ENCODE results near the gene ANKRD24.
"Not testable (repeated sequence)": the region's sequence is repeated elsewhere in the genome, so short reads cannot be mapped to it uniquely, and the experiment has no call there.

Gene ANKRD24

DNA sequence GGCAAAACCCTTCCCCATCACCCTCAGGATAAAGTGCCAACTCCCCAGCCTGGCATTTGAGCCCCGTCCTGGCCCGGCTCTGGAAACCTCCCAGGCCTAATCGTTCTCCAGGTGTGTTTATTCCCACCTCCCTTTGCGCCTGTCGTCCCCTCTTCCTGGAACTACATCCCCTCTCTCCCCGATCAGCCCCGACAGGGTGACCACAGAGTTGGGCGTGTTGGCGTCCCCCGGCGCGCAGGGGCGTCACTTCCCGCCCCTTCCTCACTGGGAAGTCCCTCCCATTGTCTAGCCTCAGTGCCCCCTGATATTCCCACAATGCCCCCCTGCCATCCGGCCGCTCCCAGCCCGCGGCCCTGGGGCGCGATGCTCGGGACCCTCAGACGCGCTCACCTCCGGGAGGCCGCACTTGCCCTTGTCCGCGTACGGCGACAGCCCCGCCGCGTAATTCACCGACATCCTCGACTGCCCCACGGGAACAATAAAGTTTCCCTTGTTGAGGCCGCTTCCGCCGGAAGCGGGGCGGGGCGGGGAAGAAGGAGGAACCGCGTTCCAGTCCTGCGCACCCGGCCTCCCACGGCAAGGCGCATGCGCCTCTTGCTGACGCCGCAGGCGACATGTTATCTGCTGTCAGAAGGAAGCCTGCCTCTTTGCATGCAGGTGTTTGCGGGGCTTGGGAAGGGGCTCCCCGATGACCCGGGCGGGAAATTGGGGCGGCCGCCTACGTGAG, at the start of gene ANKRD24, which contains the start of gene SIRT6:
Gene ANKRD24, plus strand, starts transcription at position 606 of the 727 bp plus-strand sequence. CDS start 3,737 bp downstream, outside the sequence.
Gene SIRT6, minus strand, starts transcription at position 480 of the 727 bp plus-strand sequence. Its CDS starts 24 bp downstream, at position 456.
- FAIRE-seq: no peak
- DNase-seq (ENCODE audit: insufficient read length, low spot score): peak; percentile 97
- TF ChIP-seq, protein P1, sequence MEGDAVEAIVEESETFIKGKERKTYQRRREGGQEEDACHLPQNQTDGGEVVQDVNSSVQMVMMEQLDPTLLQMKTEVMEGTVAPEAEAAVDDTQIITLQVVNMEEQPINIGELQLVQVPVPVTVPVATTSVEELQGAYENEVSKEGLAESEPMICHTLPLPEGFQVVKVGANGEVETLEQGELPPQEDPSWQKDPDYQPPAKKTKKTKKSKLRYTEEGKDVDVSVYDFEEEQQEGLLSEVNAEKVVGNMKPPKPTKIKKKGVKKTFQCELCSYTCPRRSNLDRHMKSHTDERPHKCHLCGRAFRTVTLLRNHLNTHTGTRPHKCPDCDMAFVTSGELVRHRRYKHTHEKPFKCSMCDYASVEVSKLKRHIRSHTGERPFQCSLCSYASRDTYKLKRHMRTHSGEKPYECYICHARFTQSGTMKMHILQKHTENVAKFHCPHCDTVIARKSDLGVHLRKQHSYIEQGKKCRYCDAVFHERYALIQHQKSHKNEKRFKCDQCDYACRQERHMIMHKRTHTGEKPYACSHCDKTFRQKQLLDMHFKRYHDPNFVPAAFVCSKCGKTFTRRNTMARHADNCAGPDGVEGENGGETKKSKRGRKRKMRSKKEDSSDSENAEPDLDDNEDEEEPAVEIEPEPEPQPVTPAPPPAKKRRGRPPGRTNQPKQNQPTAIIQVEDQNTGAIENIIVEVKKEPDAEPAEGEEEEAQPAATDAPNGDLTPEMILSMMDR (IDR thresholded peaks at IDR 0.05; ENCODE audit: insufficient read depth, missing control alignments): no peak

DNA sequence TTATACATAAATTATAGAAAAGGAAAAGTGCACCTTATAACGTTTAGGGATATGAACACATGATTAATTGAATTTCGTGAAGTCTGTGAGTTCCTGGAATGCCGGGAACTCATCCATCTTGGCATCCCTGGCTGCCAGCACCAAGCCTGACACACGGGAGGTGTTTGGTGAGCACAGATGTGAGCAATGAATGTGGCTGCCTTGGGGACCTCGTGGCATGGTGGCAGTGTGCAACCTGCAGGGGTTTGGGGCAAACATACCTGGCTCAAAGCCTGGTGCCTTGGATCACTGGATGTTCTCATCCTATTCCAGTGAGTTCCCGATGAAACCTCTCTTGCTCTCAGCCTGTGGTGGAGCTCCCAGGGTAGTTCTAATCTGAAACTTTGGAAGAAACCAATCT, 48.1 kb upstream of the ANKRD24 start:
- FAIRE-seq: no peak

DNA sequence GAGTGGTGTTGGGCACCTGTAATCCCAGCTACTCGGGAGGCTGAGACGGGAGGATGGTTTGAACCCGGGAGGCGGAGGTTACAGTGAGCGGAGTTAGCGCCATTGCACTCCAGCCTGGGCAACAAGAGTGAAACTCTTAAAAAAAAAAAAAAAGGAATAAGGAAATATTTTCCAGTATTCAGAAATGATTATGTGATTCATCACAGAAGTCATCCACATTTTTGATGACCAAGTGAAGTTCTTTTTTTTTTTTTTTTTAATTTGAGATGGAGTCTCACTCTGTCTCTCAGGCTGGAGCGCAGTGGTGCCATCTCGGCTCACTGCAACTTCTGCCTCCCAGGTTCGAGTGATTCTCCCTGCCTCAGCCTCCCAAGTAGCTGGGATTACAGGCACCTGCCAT, 47.1 kb upstream of the ANKRD24 start:
- not testable (repeated sequence) for FAIRE-seq; DNase-seq (ENCODE audit: insufficient read length, low spot score)

More for the DNA sequence above, 48.1 kb upstream of the ANKRD24 start:
- TF ChIP-seq, protein P1 (IDR thresholded peaks at IDR 0.05; ENCODE audit: insufficient read depth, missing control alignments): no peak
- no peak for DNase-seq (ENCODE audit: insufficient read length, low spot score)

DNA sequence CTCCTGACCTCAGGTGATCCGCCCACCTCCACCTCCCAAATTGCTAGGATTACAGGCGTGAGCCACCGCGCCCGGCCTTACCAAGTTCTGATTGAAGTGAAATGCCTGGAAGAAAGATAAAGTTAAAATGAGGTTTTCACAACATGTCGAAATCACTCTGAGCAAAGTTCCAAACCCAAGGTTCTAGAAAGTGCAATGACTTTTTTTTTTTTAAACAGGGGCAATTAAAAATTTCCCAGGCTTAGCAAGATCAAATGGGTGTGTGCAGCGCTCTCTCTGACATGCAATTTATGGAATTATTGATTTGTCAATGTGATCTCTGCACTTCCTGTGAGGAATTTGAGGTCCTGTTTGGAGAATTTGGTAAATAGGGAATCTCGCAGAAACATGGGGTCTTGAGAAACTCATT, 45.8 kb upstream of the ANKRD24 start:
- DNase-seq (ENCODE audit: insufficient read length, low spot score) (no peak), FAIRE-seq (no peak)
- TF ChIP-seq, protein P1 (IDR thresholded peaks at IDR 0.05; ENCODE audit: insufficient read depth, missing control alignments): no peak

DNA sequence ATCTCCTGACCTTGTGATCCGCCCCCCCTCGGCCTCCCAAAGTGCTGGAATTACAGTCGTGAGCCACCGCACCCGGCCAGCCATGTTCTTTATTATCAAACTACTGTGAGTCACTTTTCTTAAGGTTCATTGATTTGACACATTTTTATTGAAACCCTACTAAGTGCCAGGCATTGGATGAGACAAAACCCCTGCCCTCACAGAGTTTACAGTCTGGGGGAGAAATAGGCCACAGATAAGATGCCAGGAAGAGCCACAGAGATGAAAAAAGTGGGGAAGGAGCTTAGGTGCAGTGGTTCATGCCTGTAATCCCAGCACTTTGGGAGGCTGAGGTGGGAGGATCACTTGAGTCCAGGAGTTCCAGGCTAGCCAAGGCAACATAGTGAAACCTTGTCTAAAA, 44.0 kb upstream of the ANKRD24 start:
- FAIRE-seq: no peak
- TF ChIP-seq, protein P1 (IDR thresholded peaks at IDR 0.05; ENCODE audit: insufficient read depth, missing control alignments): no peak

DNA sequence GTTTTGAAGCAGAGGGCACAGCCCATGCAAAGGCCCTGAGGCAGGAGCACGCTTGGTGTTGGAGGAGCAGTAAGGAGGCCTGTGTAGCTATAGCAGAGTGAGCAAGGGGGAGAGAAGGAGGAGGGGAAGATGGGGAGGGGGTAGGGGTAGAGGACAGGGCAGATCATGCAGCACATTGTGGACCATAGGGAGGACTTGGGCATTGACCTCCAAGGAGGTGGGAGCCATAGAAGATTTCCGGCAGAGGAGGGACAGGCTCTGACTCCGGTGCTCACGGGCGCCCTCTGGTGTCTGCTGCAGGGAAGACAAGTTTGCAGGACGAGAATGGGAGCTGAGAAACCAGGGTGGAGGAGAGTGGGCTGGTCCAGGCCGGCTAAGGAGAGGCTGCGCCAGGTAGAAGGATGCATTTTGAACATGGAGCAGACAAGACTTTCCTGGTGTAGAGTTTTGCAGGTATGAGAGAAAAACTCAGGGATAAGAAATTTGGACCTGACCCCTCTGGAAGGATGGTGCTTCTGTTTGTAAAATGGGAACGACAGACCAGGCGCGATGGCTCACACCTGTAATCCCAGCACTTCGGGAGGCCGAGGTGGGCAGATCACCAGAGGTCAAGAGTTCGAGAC, 42.8 kb upstream of the ANKRD24 start:
- FAIRE-seq (no peak), DNase-seq (ENCODE audit: insufficient read length, low spot score) (peak; percentile 69)

More for the DNA sequence above, 44.0 kb upstream of the ANKRD24 start:
- DNase-seq (ENCODE audit: insufficient read length, low spot score): no peak

DNA sequence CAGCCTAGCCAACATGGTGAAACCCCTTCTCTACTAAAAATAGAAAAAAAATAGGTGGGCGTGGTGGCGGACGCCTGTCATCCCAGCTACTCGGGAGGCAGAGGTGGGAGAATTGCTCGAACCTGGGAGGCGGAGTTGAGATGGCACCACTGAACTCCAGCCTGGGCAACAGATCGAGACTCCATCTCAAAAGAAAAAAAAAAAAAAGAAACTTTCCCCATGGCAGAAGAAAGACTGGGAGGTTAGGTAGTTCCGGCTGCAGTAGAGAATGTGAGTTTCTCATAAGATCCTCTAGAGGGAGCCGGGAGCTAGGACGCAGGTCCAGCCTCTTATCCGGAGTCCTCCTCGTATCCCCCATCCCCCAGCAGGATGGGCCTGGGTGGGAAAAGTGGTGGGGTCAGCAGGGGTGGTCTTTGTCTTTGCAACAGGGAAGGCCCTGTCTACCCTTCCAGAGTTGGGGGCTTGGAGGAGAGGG, 42.2 kb upstream of the ANKRD24 start:
- TF ChIP-seq, protein P1 (IDR thresholded peaks at IDR 0.05; ENCODE audit: insufficient read depth, missing control alignments): peak; percentile 48
- FAIRE-seq: no peak
- peak; percentile 84 for DNase-seq (ENCODE audit: insufficient read length, low spot score)

More for the DNA sequence above, 42.8 kb upstream of the ANKRD24 start:
- TF ChIP-seq, protein P1 (IDR thresholded peaks at IDR 0.05; ENCODE audit: insufficient read depth, missing control alignments): peak; percentile 78

DNA sequence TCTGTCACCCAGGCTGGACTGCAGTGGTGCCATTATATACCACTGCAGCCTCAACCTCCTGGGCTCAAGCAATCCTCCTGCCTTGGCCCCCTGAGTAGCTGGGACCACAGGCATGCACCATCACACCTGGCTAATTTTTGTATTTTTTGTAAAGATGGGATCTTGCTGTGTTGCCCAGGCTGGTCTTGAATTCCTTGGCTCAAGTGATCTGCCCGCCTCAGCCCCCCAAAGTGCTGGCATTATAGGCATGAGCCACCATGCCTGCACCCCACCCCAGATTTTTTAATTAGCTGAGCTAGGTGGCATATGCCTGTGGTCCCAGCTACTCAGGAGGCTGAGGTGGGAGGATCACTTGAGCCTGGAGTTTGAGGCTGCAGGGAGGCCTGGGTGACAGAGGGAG, 39.6 kb upstream of the ANKRD24 start:
- DNase-seq (ENCODE audit: insufficient read length, low spot score); FAIRE-seq: not testable (repeated sequence)

Measured in D721Med (cell line).